Measurements from ENCODE around the gene PKP4.

- TF ChIP-seq, protein P1, sequence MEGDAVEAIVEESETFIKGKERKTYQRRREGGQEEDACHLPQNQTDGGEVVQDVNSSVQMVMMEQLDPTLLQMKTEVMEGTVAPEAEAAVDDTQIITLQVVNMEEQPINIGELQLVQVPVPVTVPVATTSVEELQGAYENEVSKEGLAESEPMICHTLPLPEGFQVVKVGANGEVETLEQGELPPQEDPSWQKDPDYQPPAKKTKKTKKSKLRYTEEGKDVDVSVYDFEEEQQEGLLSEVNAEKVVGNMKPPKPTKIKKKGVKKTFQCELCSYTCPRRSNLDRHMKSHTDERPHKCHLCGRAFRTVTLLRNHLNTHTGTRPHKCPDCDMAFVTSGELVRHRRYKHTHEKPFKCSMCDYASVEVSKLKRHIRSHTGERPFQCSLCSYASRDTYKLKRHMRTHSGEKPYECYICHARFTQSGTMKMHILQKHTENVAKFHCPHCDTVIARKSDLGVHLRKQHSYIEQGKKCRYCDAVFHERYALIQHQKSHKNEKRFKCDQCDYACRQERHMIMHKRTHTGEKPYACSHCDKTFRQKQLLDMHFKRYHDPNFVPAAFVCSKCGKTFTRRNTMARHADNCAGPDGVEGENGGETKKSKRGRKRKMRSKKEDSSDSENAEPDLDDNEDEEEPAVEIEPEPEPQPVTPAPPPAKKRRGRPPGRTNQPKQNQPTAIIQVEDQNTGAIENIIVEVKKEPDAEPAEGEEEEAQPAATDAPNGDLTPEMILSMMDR (conservative IDR thresholded peaks at IDR 0.05 in 1 of 2, IDR thresholded peaks at IDR 0.05 in 1 of 2; ENCODE audit: extremely low read depth in 1 of 2, insufficient read depth in 1 of 2, low read depth in 1 of 2, low read length in 2 of 2), result no peak
- no peak for TF ChIP-seq EZH2 (IDR thresholded peaks at IDR 0.05; ENCODE audit: borderline replicate concordance, low read length)
Measured at GRCh38 chr2:158512323-158512722, 55.6 kb downstream of the PKP4 start.
